WI38 (cell line): ENCODE data around the gene KLHL20.
"Not testable (repeated sequence)": the region's sequence is repeated elsewhere in the genome, so short reads cannot be mapped to it uniquely, and the experiment has no call there.

Experiments used
- H3K4me3 ChIP-seq: 2 replicates; pipeline ENCODE4 v1.5.1; 2011; ENCODE audit warnings: low read depth, mild to moderate bottlenecking, control low read depth, low read length
- CTCF ChIP-seq: IDR thresholded peaks from 2 replicates; pipeline ENCODE4 v1.5.1; 2012; ENCODE audit warnings: low read depth, mild to moderate bottlenecking, control low read depth, low read length

KLHL20 gene, protein sequence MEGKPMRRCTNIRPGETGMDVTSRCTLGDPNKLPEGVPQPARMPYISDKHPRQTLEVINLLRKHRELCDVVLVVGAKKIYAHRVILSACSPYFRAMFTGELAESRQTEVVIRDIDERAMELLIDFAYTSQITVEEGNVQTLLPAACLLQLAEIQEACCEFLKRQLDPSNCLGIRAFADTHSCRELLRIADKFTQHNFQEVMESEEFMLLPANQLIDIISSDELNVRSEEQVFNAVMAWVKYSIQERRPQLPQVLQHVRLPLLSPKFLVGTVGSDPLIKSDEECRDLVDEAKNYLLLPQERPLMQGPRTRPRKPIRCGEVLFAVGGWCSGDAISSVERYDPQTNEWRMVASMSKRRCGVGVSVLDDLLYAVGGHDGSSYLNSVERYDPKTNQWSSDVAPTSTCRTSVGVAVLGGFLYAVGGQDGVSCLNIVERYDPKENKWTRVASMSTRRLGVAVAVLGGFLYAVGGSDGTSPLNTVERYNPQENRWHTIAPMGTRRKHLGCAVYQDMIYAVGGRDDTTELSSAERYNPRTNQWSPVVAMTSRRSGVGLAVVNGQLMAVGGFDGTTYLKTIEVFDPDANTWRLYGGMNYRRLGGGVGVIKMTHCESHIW

DNA sequence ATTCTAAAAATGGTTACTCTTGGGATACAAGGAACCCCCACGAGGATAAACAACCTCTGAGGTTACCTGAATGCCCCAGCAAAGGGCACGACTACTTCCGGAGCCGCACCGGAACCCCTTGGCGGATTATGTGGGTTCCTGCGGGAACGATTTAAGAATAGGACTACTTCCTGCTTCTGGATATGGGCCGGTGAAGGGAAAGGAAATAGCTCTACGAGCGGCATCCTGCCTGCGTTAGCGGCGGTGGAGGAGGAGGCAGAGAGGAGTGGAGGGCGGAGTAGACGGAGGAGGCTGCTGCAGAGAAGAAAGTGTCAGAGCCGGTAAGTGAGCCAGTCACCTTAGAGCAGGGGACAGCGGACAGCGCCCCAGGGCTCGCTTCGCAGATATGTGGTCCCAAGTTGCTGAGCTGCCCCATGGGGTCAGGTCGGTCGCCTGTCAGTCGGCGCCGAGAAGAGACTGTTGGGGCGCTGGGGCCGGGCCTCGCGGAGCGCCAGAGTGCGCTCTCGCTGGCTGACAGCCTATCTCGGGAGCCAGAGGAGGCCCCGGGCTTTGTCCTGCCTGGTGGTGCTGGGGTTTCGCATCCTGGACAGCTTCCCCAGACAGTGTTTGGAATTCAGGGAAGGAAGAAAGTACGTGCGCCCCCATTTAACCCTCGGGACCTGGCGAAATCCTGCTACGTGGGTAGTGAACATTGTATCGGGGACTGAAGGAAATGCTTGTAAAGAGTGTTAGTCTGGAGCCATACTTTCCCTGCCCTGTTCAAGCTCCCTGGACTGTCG lies at the start of gene KLHL20:
TSS of gene KLHL20 (plus strand) at position 223 of the 779 bp plus-strand sequence. CDS start 1,063 bp downstream, outside the sequence.
- H3K4me3 ChIP-seq = peak within 1 kb of the TSS; percentile 81
- no peak; the same call in 1 of the 2 replicates for TF ChIP-seq CTCF

- no peak overlapping the region for H3K4me3 ChIP-seq
- no peak for TF ChIP-seq CTCF
Measured at GRCh38 chr1:173666646-173667045, 48.1 kb upstream of the KLHL20 start.

GRCh38 chr1:173669491-173669941 lies 45.3 kb upstream of the KLHL20 start, which contains the start of gene ANKRD45:
TSS of gene ANKRD45 (minus strand) at chr1:173669851. CDS start at chr1:173659418, 10,433 bp downstream.
- peak within 1 kb of the TSS; percentile 26 for H3K4me3 ChIP-seq
- TF ChIP-seq CTCF = no peak

DNA sequence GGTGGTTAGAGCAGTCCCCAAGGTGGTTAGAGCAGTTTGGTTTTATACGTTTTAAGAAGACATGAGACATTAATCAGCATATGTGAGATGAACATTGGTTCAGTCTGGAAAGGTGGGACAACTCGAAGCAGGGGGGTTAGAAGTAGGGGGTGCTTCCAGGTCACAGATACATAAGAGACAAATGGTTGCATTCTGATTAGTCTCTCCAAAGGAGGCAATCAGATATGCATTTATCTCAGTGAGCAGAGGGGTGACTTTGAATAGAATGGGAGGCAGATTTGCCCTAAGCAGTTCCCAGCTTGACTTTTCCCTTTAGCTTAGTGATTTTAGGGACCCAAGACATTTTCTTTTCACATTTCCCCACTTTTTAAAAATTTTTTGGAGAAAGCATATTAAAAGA lies 40.3 kb upstream of the KLHL20 start:
- H3K4me3 ChIP-seq = not testable (repeated sequence)

GRCh38 chr1:173680152-173680551 lies 34.6 kb upstream of the KLHL20 start:
- H3K4me3 ChIP-seq = not testable (repeated sequence)

DNA sequence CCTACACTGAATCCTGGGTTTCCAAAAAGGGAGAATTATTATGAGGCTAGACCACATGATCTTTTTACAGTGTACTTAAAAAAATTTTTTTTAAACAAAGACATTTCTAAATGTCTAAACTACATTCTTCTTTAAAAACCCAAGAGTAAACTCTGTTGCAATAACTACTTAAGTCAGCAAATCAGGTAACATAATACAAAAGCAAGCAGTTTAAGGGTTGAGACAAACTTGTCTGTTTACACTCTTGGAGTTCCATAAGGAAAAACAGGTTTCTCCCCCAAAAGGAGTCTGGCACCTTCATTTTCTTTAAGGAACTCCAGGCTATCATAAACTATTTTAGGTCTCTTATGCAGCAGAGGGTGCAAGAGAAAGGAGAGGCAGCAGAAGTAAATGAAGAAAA lies 32.6 kb upstream of the KLHL20 start:
- H3K4me3 ChIP-seq = no peak overlapping the region
- no peak for TF ChIP-seq CTCF

GRCh38 chr1:173683838-173684237 lies 30.9 kb upstream of the KLHL20 start:
- H3K4me3 ChIP-seq = not testable (repeated sequence)

DNA sequence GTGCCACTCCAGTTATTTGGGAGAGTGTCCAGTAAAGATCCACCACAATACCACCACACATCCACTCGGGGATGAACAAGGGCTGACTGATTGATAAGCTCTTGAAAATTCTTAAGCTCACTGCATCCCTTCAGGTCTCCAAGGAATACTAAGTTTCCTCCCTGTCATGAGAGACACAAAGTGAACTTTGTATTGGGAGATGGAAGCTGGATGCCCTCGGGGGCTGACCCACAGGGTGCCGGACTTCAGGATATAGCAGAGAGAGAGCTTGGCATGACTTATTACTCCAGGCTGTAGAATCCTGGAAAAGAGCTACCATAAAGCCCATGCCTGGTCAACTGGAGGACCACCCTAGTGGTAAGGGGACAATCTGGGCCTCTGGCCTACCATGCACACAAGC lies 29.7 kb upstream of the KLHL20 start:
- H3K4me3 ChIP-seq = not testable (repeated sequence)

DNA sequence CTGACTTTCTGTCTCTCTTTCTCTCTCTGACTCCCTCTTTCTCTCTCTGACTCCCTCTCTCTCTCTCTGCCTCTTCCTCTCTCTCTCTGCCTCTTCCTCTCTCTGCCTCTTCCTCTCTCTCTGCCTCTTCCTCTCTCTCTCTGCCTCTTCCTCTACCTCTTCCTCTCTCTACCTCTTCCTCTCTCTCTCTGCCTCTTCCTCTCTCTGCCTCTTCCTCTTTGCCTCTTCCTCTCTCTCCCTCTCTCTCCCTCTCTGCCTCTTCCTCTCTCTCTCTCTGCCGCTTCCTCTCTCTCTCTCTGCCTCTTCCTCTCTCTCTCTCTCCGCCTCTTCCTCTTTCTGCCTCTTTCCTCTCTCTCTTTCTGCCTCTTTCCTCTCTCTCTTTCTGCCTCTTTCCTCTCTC lies 26.5 kb upstream of the KLHL20 start:
- TF ChIP-seq CTCF = no peak
- H3K4me3 ChIP-seq = no peak overlapping the region
